HG03095 (cell line): ENCODE measurements around the gene PLEKHA8.

Experiments used
- ATAC-seq: cut with Tn5 transposase; IDR thresholded peaks from one replicate; pipeline ENCODE4 v1.9.1; 2021; ENCODE audit warnings: moderate library complexity; ENCODE audit not compliant: unreplicated experiment

The PLEKHA8 gene

DNA sequence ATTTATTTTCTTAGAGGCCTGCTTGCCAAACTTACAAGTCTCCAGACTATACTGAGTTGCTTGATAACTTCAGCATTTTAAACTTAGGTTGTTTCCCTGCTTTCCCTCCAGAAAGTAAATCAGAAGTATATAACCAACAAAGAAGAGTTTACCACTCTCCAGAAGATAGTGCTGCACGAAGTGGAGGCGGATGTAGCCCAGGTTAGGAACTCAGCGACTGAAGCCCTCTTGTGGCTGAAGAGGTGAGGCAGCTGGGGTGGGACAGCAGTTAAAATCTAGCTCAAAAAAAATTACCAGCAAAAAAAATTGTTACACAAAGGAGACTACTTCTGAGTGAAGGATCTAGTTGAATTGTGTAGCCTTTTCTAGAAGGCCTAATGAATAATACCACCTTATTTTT is 33.6 kb downstream of the PLEKHA8 start:
- peak; percentile 78 for ATAC-seq

DNA sequence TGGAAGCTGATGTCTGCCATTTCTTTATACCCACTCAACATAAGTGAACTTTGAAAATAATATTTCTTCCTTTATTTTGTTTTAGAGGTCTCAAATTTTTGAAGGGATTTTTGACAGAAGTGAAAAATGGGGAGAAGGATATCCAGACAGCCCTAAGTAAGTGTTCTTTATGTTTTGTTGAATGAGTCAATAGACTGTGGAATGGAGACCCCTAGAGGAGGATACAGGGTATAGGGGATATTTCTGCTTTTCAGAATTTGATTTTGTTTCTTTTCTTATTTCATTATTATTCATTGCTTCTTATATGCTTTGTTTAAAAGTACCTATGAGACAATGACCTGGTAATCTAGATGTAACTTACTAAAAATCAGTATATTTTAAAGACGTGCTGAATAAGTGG is 34.4 kb downstream of the PLEKHA8 start:
- ATAC-seq: no peak

DNA sequence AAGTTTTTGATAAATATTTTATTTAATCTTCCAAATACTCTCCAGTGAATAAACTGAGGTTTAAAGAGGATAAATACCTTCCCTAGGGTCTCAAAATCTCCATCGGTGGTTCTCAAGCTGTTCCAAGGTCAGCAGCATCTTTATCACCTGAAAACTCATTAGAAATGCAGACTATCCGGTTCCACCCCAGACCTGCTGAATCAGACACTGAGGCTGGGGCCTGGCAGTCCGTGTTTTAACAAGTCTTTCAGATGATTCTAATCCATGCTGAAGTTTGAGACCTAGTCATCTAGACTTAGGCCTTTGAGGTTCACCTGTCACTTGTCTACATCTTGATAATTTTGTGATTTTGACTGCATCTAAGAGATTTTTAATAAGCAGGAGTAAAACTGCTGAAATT is 37.5 kb downstream of the PLEKHA8 start:
- no peak for ATAC-seq

DNA sequence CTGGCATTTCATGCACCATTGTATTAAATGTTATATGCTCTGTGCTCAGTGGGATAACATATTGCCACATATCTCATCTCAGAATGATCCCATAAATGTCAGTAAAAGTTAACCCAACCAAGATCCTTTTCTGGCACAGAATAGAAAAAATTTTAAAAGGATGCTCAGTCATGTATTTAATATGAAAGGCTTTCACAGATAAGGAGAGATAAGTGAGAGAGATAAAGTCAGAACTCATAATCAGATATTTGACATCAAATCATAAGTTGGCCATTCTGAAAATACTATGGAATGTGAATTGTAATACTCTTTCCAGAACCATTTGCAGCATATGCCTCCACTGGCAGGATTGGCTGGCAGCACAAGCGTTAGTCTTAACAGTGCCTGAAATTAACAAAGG is 38.5 kb downstream of the PLEKHA8 start:
- no peak for ATAC-seq

- no peak for ATAC-seq
Observed at GRCh38 chr7:30068117-30068516, 39.9 kb downstream of the PLEKHA8 start.

DNA sequence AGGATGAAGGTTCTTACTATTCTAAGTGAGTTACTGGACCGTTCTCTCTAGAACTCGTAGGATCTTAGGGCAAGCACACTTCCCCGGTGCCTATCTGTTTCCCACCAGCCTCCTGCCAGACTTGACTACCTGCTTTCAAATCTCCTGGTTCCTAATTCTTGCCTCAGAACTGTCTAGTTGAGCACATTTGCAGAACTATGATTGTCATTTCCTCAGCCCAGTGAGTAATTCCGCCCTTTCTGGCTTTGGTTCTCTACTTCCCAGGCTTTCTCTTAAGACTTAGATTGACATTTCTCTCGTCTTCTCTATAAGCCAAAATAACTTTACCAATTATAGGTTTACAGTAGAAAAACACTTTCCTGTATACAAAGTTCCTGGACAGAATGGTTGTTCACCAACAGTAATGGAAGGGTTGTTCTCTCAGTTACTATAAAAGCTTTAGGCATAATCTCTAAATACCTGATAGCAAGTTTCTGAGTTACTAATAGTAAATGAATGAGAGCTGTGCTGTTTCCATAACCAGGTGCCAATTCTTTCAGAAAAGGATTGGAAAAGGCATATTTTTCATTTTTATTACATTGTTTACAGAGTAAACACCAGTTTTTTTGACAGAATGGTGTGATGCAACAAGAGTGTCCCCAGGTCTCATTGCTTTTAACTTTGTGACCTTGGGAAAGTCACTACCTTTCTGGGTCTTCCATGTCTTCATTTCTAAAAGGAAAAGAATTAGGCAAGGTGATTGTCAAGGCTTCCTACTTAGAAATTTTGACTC is 41.1 kb downstream of the PLEKHA8 start:
- no peak for ATAC-seq

GRCh38 chr7:30070052-30070451 is 41.8 kb downstream of the PLEKHA8 start:
- ATAC-seq: no peak

- ATAC-seq: no peak
Observed at GRCh38 chr7:30072735-30073134, 44.5 kb downstream of the PLEKHA8 start.

DNA sequence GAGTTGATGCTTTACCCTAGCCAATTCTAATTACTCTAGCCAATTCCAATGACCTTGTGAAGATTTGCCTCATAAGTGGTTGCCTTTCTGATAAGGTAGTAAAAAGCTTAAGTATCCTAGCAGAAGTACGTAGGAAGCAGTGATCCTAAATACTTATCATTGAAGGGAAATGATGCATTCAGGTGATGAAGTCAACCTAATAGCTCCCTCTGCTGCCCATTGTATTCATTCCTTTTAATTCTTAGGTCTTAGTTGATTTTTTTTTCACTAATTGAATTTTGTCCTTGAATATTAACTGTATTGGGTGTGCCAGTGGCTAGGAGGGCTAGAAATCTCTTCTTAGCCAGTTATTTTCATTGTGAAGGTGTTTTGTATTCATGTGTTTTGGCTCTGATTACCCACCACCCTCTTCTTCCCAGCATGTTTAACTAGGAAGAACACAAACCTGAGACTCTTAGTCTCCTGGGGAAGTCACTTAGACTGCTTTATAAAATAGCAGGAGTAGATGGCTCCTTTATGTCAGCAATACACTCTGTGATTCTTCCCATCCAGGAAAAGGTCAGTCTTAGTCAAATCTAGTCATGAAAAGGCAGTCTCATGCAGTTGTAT is 46.3 kb downstream of the PLEKHA8 start:
- ATAC-seq: no peak

DNA sequence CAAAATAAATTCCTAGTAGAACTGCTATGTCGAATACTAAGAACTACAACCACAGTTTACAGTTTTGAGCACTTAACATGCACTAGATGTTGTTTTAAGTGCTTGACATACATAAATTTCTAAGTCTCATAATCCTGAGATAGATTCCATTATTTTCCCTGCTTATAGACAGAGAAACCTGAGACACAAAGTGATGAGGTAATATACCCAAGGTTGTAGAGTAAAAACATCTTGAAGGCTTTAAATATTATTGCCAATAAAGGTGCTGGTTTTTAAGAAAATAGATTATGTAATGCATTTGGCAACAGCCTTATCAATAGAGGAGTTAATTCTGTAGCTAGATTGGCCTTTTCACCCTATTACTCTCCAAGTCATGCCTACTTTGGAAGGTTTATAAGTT is 48.2 kb downstream of the PLEKHA8 start:
- no peak for ATAC-seq

DNA sequence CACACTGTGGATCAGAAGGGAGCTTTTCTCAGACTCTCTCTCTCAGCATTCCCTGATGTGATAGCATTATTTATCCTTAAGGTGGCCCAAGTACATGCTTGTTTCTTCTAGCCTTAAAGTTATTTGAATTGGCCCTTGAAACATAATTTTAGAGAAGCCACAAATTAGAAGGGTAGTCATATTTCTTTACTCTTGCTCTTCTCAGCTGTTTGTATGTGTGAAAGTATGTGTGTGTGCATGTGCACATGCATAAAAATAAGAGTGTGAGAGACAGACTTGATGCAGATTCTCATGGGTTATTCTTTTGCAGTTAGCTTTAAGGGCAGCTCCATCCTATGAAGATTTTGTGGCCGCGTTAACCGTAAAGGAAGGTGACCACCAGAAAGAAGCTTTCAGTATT is 50.1 kb downstream of the PLEKHA8 start:
- no peak for ATAC-seq

GRCh38 chr7:30079880-30080279 is 51.7 kb downstream of the PLEKHA8 start:
- no peak for ATAC-seq

GRCh38 chr7:30080818-30081217 is 52.6 kb downstream of the PLEKHA8 start:
- no peak for ATAC-seq

GRCh38 chr7:30082686-30083085 is 54.5 kb downstream of the PLEKHA8 start:
- ATAC-seq: no peak

GRCh38 chr7:30083334-30083733 is 55.1 kb downstream of the PLEKHA8 start:
- no peak for ATAC-seq

DNA sequence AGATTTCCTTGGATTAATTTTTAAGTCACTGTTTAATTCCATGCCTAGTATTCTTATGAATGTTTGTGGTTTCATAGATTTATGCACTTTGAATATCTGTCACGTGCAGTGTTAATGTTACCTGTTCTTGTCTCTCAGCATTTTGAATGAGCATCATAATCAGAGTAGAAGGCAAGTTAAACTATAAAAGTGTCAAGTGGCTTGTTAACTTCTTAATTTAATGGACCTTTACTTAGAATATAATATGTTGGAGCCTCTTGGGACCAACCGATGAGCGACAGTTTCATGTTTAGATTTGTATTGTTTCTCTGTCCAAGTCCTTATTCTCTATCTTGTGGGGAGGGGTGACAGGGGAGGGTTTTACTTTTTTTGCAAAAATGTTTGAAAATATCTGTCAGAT is 56.0 kb downstream of the PLEKHA8 start:
- no peak for ATAC-seq

DNA sequence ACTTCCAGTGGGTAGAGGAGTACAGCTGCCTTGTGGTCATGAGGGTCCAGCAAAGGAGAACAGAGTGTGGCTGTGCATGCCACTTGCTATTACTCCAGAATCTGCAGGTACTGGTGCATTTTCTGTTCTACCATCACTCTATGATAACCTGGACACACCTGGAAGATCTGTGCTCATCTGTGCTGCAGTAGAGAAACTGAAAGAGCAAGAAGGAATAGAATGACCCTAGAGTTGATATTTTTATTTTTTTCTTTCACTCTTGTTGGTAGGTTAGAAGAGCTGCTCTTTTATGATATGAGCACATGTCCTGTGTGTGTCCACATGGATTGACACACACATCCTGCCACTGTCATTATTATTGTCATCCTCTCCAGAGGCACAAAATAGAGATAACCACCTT is 58.3 kb downstream of the PLEKHA8 start:
- ATAC-seq: no peak

- ATAC-seq: no peak
Observed at GRCh38 chr7:30087371-30087770, 59.2 kb downstream of the PLEKHA8 start.

GRCh38 chr7:30088362-30088761 is 60.1 kb downstream of the PLEKHA8 start:
- ATAC-seq: no peak

DNA sequence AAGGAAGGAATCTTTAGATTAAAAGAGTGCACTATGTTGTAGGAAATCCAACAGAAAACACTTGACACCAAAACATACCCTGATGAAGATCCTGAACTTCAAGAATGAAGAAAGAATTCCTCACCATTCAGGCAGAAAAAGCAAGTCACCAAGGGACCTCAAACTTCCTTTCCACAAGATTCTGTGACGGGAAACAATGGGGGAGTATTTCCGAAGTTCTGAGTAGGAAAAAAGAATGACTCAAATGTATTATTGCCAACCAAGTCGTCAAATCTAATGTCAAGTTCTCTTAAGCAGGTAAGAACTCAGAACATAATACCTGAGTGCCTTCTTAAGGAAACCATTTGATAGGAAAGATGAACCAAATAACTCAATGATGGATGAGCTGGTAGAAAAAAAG is 61.9 kb downstream of the PLEKHA8 start:
- ATAC-seq: no peak

DNA sequence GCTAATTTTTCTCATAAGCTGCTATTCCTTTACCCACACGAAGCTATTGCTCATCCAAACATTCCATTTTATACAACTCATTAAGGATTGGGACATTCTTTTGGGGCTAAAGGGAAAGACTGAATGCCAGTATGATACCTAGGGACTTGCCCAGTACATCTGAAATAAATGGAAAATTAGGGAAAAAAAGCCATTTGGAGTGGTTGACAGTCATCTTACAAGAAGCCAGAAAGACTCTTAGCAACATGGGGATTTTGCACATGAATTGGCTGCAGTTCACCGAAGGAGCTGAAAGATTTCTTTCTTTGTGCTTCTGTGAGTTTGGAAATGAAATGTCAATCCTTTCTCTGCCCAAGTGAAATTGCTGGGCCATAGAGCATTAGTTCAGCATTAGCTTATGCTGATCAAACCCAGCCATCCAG is 63.3 kb downstream of the PLEKHA8 start:
- ATAC-seq: no peak

GRCh38 chr7:30091987-30092386 is 63.8 kb downstream of the PLEKHA8 start:
- no peak for ATAC-seq
